ENCODE measurements around the gene KRTDAP.

- no peak for TF ChIP-seq GATA3 (IDR thresholded peaks at IDR 0.05; ENCODE audit: low read depth, low read length)
- TF ChIP-seq GATA2 (IDR thresholded peaks at IDR 0.05; ENCODE audit: low read depth, low read length): no peak
Measured at GRCh38 chr19:35444735-35445134, 45.5 kb downstream of the KRTDAP start.
